NOMO-1 treated with DMSO at 0.1 percent for 48 hours (cell line): ENCODE results near the gene STAT4.

Experiments used
- DNase-seq: peaks from one replicate; lab custom pipeline; 2025; ENCODE audit not compliant: unreplicated experiment; lab: John Stamatoyannopoulos, UW

The STAT4 gene

DNA sequence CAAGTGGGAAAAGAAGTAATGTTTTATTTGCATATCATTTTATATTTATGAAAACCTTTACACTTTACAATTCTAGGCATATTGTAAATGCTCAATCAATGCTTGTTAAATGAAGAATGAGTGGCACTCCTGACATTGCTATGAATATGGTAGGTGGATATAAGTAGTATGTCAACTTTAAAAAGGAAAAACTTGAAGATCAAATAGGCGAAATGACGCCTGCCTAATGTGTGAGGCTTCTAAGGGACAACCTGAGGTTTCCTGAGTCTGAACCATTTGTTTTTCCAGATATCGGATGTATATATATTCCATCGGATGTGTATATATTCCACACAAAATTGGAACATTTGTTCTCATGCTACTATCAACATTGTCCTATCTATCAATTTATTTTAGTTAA lies 1.4 kb downstream of the STAT4 start:
- no peak for DNase-seq

DNA sequence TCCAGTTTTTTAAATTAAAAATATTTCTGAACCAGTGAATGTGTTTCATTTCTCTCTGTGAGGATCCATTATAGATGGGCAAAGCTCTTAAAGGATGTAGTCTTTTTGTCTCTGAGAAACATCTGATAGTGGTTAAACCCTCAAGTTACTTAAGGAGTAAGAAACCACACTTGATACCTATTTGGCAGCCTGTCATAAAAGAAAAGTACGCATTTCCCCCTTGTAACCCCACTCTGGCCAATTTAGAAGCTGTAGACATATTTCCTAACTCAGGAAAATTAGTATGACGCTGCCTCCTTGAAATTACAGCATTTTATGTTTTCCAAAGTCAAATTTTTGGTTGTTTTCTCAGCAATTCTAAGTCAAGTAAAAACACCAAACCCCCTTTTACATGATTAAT lies 2.0 kb downstream of the STAT4 start:
- peak; percentile 66 for DNase-seq

DNA sequence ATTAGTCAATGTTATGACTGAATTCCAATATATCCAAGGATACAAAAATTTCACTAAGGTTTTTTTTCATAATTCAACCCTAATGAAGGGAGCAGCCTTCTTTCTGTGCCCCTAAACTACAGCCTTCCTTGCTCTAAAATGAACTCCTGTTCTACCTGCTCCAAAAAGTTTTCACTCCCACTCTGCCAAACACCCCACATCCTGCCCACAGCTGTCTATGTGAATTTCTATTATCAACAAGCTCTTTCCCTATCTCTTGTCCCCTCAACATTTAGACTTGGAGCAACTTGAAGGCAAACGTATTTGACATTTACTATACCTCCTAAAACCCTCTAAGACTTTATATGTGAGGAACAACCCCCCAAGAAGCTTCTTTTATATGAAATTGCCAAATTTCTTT lies 2.5 kb downstream of the STAT4 start:
- no peak for DNase-seq

DNA sequence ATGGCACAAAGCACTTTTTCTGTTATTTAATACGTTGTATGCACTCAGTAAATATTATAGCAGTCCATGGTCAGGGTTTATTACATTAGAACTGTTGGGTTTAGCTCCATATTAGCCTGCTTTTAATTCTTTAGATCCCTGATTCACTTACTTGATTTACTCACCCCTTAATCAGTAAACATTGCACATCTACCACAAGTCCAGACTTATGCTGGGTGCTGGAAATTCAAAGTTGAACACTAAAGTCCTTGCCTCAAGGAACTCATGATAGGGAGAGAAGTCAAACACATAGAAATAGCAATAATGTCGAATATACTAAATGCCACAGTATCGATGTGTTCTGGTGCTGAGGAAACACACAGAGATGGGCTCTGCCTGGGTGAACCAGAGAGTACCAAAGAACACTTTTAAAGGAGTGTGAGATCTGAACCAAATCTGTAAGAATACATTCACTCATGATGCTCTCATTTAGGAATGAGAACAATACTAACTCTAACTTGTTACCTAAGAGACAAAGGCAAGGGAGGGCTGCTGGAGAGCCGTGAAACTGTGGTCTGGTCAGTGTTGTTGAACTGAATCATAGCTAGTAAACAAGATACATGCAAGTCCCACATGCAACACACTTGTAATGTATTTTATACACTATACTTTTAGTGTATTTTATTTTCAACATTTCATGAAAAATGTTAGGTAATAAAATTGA lies 4.9 kb downstream of the STAT4 start:
- no peak for DNase-seq

DNA sequence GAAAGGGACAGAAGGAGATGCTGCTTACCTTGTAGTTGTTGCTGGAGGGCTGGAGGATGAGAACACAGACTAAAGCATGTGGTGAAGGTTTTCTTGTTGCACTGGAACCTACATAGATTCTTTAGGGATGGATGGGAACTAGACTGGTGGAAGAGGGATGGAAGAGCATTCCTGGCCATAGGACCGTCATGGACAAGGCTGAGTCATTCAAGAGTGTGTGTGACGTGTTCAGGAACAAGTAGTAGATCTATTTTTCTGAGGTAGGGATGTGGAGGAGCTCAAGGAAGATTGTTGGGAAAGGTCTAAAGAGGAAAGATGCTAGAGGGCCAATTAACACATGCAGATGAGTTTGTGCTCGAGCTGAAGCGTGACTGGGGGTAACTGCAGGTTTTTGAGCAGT lies 6.6 kb downstream of the STAT4 start:
- no peak for DNase-seq

DNA sequence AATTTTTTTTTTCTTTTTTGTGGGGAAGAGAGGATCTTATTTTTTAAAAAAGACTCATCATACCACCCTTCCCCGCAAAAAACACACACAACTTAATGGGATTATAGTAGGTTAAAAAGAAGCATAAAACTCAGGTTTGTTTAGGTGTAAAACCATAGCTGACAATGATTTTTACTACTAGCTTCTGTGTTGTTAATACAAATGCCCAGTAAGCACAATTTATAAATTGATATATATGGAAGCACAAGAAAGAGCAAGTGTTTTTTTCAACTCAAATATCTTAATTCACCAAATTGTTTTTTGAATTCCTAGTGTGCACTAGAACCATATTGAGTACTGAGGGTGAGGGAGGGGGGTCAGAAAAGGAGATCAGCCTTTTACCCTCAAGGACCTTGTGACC lies 7.0 kb downstream of the STAT4 start:
- DNase-seq: no peak

DNA sequence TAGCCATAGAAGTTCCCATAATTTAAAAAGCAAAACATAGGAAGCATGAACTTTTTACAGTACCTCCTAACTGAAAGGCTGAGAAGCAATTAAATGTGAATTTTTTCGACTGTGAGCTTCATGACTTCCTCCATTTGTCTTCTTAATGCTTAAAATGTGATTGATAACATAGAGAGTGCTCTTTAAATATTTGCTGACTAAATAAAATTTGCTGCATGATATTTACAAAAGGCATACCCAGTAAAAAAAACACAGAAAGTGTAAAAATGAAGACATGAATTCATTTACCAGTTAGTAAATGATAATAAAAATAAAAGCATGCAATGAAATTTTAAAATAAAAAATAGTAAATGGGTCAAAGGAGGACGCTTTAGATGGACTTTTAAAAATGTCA lies 21.9 kb downstream of the STAT4 start:
- no peak for DNase-seq

DNA sequence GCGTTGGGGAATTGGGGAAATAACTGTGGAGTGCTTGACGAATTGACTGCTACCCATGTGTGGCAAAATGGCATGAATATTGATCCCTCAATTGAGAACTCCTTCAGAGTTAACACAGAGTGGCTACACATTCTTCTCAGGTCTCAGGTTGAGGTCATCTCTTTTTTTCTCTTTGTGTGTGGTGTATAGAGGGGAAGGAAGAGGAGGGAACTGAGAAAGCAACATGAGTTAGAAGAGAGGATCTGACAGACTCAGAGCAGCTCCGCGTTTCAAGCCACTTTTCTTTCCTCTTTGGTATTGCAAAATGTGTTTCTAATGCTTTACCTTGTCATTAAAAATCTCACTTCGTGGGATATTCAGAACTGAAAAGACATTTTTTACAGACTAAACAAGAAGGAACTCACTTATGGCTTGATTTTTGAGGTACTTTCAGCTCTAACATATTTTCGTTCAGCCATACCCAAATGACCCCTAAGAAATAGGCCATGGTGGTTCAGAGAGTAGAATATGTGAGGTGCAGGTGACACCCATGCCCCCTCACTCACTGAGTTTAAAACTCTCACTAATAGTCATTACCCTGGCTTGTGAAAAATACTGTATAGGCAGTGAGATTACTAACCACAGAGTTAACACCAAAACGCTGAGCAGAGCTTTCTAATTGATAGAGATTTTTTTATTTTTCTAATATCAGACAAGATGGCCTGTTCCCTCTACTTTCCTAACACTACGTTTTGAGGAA lies 22.5 kb downstream of the STAT4 start:
- peak; percentile 26 for DNase-seq

DNA sequence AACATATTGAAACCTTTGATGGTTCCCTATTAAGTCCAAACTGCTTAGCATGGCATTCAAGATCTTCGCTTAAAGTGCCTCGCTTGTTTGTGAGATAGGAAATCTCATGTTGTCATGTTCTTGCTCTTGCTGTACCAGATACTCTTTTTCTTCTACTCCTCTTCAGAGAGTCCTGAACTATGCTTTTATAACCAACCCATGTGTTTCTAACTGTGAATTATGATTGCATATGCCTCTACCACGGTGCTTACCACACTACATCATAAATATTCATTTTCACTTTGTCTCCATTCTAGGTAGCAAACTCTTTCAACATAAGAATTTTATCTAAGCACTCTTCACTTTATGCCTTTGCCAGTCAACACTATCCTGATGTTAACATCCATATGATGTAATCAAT lies 23.6 kb downstream of the STAT4 start:
- no peak for DNase-seq

DNA sequence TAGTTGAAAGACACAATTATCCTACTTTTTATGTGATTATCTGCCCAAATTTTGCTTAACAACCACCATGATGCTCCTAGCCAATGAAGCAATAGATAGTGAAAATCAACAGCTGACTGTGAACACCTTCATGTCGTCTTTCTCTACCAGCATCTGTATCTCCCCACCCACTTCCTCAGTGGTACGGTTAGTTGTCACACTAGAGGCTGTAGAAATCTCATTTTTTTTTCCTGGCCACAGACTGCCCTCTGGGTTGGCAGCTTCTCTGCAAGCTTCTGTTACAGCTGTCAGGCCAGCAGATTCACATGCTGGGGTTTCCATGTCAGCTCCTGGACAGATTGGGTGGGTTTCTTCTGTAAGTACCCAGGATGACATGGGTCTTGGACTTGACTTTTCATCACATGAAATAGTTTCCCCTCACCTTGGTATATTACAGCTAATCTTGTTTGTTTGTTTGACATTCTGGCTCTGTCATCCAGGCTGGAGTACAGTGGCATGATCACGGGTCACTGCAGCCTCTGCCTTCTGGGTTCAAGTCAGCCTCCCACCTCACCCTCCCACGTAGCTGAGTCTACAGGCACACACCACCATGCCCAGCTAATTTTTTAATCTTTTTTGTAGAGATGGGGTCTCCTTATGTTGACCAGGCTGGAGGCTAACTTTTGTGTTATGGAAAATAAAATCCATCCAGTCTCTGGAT lies 24.3 kb downstream of the STAT4 start:
- no peak for DNase-seq

DNA sequence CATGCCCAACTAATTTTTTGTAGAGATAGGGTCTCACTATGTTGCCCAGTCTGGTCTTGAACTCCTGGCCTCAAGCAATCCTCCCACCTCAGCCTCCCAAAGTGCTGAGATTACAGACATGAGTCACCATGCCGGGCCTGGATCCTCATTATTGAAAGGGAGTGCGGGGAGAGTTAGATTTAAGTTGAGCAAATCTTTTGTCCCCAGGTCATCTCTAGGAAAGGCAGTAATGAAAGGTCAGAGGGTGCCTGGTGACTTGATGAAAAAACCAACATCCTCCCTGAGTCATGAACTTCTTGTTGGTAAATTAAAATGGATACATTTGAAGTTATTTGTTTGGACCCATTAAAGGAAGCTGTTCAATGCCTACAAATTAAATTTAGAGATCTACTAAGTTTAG lies 25.1 kb downstream of the STAT4 start:
- DNase-seq: no peak

DNA sequence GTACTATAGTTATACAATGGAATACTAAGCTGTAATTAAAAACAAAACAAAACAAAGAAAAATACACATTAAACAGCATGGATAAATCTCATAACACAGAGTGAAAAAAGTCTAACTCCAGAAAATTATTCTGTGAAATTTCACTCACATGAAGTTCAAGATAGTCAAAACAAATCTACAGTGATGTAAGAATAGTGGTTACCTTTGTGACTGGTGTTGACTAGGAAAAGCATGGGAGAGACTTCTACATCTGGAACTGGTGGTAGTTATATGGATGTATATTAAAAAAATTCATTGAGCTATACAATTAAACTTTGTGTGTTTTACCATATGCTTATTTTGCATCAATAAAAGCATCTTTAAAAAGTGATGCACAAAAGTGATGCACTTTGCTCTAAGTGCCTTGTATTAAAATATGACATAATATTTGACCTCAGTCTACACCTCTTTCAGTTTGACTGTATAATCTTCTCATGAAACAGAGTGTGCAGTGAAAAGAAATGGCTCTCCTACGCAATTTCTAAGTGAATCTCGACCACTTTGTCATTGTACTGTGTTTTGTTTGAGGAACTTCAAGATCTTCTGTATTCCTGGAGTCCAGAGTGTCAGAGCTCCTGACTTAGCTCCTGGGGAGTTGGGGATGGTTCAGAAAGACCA lies 28.0 kb downstream of the STAT4 start:
- no peak for DNase-seq

DNA sequence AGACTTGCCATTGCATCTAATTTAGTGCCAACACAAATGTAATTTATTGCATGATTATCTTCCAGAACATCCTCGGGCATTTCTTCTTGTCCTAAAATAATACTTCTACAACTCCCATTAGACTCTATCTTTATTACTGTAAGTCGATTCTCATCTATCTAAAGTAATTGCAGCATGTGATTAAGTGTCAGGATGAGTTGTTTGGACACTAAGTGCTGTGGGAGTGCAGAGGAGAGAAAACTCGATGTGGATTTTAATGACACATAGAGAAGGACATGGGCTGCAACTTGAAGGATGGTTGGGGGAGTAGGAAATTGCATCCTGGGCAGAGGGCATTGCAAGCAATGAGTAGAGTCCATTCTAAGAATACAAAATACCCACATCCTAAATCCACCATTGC lies 33.5 kb downstream of the STAT4 start:
- DNase-seq: no peak

DNA sequence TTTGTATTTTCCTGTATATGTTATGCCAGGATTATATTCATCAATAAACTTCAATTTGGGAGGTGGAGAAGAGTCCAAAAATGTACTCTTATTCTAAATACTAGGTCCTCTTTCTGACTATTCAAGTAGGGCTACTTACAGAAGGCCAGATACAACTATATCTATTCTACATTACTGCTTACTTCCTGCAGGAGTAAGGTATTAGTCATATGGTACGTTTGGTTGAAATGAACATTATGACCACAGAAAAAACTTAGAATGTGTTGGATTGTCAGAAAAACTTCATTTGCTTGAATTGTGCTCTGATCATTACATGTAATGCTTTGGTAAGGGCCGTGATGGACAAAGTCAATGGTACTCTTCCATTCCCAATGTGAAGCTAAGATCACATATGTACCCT lies 35.0 kb downstream of the STAT4 start:
- DNase-seq: no peak

DNA sequence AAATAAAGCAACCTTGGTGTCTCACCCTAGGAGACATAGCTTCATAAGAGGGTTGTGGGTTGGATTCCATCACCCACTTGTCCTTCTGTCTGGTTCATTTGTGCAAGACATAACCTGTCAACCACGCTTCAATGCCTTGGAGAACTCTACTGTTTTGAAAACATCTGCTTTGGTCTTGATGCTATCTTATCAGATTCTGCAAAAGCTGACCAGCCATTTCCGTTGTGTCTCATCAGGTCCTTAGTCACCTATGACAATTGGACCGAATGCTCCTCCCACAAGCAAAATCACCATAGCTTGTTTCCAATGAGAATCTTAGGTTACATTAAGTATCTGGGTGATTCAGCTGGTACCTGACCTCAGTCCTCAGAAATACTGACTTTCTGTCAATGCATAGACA lies 35.4 kb downstream of the STAT4 start:
- no peak for DNase-seq

DNA sequence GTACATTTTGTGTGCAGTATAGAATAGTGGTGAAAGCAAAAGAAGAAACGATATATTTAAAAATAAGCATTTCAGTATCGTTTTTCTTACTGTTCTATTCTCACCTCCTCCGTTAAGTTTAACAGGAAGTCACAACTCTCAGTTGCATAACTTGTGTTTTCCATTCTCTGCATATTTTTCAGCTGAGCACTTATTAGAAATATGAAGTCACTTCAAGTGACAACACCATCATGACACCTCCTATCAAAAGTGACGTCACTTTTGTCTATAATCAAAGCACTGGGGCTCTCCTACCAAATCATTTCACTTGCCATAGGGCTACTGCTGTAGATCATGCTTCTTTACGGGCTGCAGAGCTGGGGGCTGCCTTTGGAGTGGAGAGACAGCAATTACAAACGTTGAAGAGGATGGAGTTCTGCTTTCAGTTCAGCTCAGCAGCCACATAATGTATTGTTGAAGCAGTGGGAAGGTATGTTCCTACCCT lies 36.3 kb downstream of the STAT4 start:
- DNase-seq: peak; percentile 90

DNA sequence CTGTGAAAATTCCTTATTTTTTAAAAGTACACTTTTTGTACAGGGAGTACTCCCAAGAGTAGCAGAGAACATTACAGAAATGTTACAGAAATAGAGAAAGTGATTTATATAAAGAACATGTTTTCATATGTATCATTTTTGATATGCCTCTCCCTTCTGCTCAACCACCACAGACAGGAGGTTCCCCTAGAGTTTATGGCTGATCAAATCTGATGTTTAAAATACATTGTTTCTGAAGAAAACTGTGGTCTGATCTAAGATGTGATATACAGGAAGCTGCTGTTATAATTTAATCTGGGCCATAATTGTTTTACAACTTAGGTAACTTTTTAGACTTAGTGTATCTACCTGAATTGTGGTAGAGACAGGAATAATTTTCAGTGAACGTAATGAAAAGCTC lies 37.0 kb downstream of the STAT4 start:
- DNase-seq: no peak

DNA sequence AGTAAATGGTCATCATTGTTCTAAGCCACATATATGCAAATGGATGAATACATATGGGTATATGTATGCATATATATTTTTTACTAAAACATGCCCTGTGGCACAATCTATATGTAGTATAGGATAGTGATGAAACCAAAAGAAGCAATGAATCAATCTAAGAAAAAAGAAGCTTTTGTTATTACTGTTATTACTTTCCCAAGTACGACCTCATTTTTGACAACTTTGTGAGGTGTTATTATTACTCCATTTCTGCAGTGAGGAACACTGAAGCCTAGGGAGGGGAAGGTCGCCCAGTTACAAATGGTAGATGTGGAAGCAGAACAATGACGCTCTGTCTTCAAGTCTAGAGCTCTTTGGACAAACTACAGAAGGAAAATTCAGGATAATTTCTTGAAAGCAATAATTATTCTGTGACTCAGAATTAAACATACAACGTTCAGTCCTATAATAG lies 38.3 kb downstream of the STAT4 start:
- no peak for DNase-seq

DNA sequence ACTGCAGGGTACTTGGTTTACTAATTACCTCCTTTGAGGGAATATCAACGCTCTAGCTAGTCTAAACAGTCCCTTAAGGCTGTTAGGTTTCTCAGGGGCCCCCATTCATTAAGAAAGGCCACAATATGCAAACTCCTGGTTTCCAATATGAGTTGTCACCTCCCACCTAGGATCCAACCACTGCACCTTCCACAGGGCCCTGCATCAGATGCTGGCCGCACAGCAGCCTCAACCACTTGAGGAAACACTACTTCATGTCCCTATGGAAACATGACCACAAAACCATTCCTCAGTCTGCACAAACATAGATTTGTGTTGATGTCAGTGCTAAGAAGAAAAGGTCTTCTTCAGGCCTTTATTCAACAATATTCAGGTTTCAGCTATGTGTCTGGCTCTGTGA lies 40.9 kb downstream of the STAT4 start:
- no peak for DNase-seq

DNA sequence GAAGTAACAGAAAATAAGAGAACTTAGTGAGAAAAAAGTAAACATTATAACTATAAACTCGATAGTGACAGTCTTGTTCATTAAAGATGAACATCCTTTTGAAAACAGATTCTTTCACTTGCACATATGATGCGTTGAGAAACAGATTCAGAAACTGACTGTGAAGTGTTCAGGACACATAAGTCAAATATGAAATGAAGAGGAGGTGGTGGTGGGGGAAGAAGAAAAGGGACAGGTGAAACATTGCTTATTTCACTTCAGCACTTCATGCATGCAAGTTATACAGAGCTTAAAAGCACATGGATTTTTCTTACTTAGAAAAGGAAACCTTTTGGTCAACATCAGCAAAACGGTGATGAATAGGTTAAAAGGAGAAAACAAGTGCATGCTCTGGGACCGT lies 42.5 kb downstream of the STAT4 start:
- DNase-seq: no peak

DNA sequence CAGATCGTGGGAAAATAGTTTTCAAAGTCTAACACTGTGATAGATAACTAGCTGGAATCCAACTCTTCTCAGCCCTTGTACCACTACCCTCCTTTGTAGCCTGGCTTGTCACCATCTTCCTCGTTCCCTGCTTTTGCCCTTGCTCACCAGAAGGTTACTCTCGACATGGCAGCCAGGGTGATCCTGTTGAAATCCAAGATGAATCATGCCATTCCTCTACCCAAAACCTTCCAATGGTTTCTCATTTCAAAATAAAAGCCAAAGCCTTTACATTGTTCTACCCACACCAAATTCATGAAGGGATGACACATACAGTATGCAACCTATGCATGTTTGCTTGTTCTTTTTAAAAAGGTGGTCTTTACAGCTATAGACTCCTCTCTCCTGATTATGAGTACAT lies 45.7 kb downstream of the STAT4 start:
- DNase-seq: no peak

DNA sequence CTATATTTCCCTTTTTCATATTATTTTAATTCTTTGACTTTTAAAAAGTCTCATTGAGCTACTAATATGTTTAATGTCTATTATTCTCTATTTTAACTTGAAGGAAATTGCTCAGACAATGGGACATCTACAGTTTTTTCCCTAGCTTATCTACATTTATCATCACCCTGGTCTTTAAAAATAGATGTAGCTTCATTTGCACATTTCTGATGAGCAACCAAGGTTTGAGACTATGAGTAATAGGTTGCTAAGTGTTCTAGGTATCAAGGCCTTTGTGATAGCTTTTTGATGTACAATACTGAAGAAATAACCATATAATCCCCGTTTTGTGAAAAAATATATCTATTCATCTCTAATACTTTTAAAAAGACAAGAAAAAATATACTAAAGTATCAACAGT lies 47.0 kb downstream of the STAT4 start:
- DNase-seq: no peak
